Measurements from ENCODE around the gene S100A16.
A peak's percentile ranks its signal among the peaks of the same experiment; 100 is the strongest.

The S100A16 gene

DNA sequence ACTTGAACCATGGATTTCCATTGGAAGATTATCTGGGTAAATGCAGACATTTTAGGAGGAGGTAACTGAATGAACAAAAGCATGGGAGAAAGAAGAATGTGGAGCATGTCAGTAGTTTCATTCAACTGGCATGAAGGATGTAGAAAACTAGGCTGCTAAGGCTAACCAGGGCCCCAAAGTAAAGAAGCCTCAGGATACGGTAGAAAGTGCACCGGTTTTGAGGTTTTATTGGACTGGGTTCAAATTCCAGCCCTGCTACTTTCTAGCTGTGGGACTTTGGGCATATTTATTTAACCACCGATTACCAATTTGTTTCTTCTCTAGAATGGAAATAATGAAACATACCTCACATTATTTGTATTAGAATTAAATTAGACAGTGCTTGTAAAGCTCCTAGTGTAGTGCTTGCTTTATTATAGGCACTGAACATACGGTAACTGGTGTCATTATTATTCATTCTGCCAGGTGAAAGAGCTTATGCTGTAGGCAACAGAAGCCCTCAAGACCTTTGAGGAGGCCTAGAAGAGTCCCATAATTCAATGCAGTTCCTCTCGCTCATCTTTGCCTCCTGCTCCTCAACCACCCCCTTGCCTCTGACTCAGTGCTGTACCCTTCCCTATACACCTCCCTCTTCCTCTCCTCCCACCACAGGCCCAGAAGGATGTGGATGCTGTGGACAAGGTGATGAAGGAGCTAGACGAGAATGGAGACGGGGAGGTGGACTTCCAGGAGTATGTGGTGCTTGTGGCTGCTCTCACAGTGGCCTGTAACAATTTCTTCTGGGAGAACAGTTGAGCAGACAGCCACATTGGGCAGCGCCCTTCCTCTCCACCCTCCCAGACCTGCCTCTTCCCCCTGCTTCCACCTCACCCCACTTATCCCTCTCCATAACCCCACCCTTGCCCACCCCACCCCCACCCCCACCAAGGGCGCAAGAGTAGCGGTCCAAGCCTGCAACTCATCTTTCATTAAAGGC, 18.4 kb upstream of the S100A16 start:
- TF ChIP-seq, protein P1, sequence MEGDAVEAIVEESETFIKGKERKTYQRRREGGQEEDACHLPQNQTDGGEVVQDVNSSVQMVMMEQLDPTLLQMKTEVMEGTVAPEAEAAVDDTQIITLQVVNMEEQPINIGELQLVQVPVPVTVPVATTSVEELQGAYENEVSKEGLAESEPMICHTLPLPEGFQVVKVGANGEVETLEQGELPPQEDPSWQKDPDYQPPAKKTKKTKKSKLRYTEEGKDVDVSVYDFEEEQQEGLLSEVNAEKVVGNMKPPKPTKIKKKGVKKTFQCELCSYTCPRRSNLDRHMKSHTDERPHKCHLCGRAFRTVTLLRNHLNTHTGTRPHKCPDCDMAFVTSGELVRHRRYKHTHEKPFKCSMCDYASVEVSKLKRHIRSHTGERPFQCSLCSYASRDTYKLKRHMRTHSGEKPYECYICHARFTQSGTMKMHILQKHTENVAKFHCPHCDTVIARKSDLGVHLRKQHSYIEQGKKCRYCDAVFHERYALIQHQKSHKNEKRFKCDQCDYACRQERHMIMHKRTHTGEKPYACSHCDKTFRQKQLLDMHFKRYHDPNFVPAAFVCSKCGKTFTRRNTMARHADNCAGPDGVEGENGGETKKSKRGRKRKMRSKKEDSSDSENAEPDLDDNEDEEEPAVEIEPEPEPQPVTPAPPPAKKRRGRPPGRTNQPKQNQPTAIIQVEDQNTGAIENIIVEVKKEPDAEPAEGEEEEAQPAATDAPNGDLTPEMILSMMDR (IDR thresholded peaks at IDR 0.05; ENCODE audit: low read depth, low read length) = no peak
- no peak overlapping the region for H3K4me3 ChIP-seq (replicated peaks in 1 of 2; ENCODE audit: low read depth in 2 of 2, low read length in 2 of 2)
- no peak for DNase-seq (ENCODE audit: low read depth in 2 of 2)

DNA sequence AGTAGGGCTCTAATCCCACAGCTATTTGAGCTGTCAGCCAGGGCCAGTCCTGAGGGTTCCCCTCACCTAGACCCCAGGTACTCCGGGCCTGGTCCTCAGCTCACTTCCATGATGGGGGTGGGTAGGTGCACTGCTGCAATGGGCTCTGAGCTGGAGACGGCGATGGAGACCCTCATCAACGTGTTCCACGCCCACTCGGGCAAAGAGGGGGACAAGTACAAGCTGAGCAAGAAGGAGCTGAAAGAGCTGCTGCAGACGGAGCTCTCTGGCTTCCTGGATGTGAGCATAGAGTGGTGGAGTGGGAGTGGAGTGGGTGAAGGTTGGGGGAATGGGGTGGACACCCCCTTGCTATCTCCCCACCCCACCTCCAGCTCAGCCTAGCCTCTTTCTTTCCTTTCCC, 17.4 kb upstream of the S100A16 start:
- TF ChIP-seq, protein P1 (IDR thresholded peaks at IDR 0.05; ENCODE audit: low read depth, low read length) = no peak
- no peak overlapping the region for H3K4me3 ChIP-seq (replicated peaks in 1 of 2; ENCODE audit: low read depth in 2 of 2, low read length in 2 of 2)
- DNase-seq (ENCODE audit: low read depth in 2 of 2) = no peak

DNA sequence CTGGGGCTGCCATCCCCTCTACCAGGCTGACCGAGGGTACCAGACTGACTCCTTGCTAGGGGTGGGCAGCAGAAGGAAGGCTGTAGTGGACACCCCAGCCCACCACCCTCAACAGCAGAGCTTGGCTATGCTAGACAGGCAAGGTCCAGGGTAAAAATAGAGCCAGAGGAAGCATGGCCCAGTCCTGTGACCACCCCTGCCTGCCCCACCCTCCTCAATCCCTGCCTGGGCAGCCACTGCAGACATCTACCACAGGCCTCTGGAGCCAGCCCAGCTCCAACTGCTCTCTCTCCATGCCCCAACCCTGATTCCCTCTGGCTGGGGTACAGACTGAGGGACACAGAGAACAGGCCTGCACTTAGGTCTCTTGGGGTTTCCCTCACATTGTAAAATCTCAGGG, 17.0 kb upstream of the S100A16 start:
- no peak for DNase-seq (ENCODE audit: low read depth in 2 of 2)
- TF ChIP-seq, protein P1 (IDR thresholded peaks at IDR 0.05; ENCODE audit: low read depth, low read length) = no peak
- H3K4me3 ChIP-seq (replicated peaks in 1 of 2; ENCODE audit: low read depth in 2 of 2, low read length in 2 of 2) = no peak overlapping the region

DNA sequence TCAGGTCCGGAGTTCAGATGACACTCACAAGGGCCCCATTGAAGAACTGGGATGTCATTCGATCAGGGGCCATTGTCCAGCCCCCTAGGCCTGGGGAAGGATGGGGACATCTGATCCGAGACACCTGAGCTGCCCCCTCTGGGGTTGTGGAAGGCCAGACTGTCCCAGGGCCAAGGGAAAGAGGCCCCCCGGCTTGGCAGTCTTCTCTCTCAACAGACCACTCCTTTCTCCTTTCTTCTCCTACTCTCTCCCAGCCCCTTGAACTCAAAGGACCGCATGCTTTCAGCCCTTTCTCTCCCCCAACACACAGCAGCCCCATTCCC, 16.4 kb upstream of the S100A16 start:
- no peak for DNase-seq (ENCODE audit: low read depth in 2 of 2)
- TF ChIP-seq, protein P1 (IDR thresholded peaks at IDR 0.05; ENCODE audit: low read depth, low read length) = no peak
- H3K4me3 ChIP-seq (replicated peaks in 1 of 2; ENCODE audit: low read depth in 2 of 2, low read length in 2 of 2) = no peak overlapping the region

DNA sequence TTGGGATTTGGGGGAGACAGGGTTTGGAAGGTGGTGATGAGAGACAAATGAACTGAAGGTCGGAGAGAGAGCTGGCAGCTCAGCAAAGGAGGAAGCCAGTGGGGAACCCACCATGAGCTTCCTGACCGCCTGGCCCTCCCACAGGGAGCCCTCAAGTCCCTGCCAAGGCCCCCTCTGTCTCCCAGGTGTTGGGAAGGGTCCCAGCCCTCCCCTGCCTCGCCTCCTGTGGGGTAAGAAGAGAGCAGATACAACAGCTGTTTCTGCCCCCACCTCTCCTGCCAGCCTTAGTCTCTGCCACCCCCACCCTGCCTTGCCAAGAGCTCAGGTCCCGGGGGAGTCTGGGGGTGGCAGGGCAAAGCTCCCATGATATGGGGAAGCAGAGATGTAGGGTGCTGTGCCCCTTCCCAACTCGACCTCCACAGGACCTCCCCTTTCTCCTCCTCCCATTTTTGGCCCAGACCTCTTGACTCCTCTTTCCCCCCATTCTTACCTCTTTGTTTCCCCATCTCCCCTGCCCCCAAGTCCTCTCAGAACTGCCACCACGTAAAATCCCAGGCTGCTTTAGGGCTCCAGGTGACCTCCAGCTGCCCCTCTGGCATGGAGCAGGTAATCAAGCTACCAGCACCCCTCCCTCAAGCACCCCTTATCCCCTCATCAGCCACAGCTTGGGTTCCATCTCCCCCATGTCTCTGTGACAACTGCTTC, 15.9 kb upstream of the S100A16 start:
- DNase-seq (ENCODE audit: low read depth in 2 of 2) = no peak
- TF ChIP-seq, protein P1 (IDR thresholded peaks at IDR 0.05; ENCODE audit: low read depth, low read length) = no peak
- H3K4me3 ChIP-seq (replicated peaks in 1 of 2; ENCODE audit: low read depth in 2 of 2, low read length in 2 of 2) = no peak overlapping the region

DNA sequence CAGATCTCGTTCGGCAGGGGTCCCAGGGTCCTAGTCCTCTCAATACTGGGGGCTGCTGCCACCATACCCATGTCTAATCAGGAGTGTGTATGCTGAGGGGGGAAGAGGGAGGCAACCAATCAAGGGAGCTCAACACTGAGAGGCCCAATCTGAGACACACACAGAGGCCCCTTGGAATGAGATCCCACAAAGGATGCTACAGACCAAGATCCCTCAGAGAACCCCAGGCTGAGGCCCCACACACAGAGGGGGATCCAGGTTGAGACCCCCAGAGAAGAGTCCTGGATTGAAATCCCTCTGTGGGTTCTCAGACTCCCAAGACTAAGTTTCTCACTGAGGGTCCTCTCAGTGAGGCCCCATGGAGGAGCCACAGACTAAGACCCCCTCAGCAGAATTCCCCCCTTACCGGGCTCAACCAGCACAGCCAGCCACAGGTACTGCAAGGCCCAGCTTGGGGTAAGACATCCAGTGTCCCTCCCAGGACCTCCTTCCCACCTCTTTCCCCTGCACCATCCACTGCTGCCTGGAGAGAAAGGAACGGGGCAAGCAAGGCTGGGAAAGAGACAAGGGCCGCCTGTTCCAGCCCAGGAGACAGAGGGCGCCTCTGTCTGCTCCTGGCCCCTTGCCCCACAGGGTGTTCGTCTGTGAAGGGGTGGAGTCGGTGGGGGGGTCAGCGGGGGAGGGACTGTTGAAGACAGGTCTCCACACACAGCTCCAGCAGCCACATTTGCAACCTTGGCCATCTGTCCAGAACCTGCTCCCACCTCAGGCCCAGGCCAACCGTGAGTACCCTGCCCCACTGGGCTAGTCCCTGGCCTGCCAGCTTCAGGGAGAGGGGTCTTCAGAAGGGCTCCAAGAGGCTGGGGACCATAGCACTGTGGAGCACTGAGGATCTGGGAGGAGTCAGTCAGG, 15.0 kb upstream of the S100A16 start, which contains the start of gene S100A1:
Gene S100A1, plus strand, starts transcription at position 720 of the 912 bp plus-strand sequence. CDS start 2,088 bp downstream, outside the sequence.
- peak within 1 kb of the TSS; percentile 66 to 69 for H3K4me3 ChIP-seq (replicated peaks in 1 of 2; ENCODE audit: low read depth in 2 of 2, low read length in 2 of 2)
- TF ChIP-seq, protein P1 (IDR thresholded peaks at IDR 0.05; ENCODE audit: low read depth, low read length) = no peak
- DNase-seq (ENCODE audit: low read depth in 2 of 2) = no peak
